NCI-H187 treated with DMSO at 0.1 percent for 48 hours (cell line): ENCODE measurements around the gene ADGRL1.

Source experiments
- DNase-seq: peaks from one replicate; lab custom pipeline; 2025; lab: John Stamatoyannopoulos, UW

ADGRL1 gene

DNA sequence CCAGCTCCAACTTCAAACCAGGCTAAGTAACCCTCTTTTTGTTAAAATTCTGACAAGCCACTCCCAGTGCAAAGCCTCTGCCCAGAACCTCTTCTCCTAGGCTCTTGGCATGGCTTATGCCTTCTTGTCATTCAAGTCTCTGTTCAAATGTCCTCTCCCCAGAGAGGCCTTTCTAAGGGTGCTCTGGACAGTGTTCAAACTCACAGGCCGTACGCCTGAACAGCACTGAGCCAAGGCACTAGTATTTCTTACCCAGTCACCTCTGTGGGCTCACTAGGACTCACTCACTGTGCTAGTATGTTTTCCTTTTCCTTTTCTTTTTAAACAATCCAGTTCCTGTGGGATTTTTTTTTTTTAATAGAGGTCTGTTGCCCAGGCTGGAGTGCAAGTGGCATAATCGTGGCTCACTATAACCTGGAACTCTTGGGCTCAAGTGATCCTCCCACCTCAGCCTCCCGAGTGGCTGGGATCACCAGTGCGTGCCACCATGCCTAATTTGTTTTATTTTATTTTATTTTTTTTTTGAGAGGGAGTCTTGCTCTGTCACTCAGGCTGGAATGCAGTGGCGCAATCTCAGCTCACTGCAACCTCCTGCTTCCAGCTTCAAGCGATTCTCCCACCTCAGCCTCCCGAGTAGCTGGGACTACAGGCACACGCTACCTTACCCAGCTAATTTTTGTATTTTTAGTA is 67.2 kb downstream of the ADGRL1 start:
- DNase-seq, result no peak

- peak; percentile 86 for DNase-seq
Observed at GRCh38 chr19:14136509-14137281, 69.3 kb downstream of the ADGRL1 start, which contains the start of gene ASF1B. ASF1B (minus strand) TSS chr19:14136589; CDS start chr19:14136456, 133 bp downstream.

DNA sequence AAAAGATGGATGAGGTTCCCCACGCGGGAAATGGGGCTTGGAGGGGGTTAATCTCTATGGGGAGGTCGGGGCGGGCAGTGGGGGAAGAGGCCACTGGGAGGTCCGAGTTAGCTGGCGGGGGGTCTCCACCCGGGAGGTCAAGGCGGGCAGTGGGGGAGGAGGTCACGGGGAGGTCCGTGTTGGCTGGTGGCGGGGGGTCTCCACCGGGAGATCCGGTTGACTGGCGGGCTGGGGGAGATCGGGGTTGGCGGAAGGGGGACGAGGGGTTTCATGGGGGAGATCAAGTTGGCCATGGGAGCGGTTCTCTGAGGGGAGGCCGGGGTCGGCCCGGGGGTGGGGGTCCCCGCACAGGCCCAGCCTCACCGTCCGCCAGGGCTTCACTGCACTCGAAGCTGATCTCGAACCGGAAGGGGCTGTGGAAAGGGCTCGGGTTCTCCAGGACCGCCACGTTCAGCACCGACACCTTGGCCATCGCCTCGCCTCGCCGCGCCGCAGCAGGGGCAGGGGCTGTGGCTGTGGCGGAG is 69.9 kb downstream of the ADGRL1 start:
- DNase-seq, result no peak

DNA sequence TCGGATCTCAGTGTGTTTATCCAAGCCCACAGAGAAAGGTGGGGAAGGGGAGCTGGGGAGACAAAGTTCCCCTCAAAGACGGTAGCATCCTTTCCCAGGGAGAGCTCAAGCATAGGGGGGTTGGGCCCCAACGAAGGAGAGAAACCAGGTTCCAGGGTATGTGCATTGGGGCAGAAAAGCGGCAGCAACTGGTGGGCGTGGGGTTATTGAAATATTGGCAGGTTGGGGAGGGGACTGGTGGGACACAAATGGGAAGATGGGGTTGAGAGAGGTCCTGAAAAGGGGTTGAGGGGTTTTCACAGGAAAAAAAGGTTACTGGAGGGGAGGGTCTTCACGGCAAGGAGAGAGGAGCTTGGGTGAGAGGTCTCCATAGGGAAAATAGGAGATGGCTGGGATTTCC is 70.6 kb downstream of the ADGRL1 start:
- DNase-seq, result no peak

DNA sequence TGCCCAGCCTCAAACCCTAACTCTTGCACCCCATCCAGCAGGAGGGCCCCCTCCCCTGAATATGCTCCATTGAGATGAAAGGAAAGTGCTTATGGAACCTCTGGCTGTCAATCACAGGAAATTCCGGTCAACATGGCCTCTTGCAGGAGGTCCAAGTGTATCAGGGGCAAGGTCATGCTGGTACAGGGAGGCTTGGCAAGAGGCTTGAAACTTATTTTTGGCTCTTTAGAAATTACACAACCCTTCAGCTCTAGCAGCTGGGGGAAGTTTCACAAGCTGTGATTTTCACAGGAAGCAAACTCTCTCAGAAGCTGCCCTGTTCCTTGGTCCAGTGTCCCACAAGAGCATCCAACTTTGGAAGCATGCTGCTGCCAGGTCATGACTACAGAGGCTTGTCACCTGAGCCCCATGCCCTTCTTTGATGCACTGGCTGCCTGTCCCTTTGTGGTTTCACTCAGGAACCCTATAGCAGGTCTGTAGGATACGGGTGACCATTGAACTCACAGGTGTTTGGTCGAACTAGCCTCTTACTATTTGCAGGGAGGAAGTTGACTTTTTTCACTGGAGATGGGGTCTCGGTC is 78.0 kb downstream of the ADGRL1 start:
- no peak for DNase-seq

DNA sequence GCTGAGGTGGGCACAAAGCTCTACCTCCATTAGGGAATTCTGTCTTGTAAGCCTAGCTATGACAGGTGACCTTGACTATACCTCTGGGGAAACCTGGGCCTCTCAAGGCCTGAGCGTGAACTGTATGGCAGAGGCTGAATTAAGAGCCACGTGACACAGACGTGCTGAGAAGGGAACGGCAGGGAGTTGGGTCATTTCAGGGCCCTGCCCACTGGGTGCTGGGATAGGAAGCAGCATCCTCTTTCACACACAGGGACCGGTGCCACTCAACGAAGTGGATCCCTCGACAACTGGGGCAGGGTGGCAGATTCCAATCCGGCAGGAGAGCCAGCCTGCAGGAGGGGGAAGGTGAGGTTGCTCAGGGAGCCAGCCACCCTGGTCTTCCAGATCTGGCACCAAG is 78.8 kb downstream of the ADGRL1 start:
- no peak for DNase-seq

DNA sequence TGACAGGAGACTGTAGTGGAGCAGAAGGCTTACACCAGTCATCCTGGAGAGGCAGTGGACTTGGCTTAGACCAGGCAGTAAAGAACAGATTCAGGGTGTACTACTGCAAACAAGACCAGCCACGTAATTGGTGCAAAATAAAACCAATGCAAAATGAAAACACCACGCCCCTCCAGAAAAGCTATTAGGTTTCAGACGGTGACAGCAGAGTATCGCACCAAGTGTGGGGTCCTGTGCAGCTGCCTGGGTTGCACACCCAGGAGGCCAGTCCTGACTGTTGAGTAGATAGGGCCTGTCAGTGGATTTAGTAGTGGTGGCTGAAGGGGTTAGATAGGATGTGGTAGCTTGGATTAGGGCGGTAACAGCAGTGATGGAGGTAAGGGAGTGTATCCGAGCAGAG is 83.0 kb downstream of the ADGRL1 start:
- no peak for DNase-seq

DNA sequence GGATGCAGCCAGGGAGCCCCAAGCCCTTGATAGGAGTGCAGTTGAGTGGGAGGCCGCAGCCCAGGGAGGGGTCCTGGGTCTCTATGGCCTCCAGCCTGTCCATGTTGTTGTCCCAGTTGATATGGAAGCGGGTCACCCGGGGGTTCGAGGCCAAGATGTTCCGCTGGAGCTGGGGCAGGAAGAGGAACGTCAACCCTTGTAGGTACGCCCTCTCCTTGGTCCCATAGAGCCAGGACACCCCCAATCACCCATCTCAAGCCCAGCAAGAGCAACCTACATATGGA is 85.5 kb downstream of the ADGRL1 start:
- no peak for DNase-seq

DNA sequence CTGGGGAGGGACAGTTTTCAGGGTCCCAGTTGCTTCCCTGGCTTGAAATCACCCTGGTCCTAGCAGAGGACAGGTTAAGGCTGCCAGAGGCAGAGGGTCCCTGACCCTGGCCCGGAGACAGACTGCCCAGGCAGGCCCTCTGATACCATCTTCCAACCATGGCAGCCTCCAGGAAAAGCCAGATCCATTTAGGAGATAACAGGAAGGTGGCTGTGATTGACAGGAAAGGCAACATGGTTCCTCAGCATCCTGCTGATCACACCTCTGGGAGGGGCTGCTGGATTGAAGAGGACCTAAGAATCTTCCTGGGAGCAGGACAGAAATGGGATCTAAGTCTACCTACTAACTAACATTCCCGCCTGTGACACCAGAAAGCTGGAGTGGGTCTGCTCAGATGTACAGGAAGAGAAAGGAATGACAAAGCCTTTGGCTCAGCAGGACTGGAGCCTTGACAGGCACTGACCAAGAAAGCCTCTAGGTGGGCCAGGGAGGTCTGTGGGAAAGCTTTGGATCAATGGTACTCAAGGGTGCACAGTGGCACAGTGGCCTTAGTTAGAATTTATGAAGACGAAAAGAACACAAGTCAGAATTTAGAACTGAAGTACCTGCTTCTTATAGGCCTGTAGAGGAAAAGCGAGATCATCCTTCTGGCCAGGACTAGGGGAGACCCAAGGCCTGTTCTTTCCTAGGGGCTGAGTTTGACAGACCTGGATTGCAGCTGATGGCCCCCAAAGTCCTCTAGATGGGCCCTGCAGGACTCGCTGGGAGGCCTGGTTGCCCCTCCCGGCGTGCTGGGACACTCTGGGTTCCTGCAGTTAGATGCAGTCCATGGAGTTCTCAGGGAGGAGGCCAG is 86.1 kb downstream of the ADGRL1 start:
- no peak for DNase-seq

DNA sequence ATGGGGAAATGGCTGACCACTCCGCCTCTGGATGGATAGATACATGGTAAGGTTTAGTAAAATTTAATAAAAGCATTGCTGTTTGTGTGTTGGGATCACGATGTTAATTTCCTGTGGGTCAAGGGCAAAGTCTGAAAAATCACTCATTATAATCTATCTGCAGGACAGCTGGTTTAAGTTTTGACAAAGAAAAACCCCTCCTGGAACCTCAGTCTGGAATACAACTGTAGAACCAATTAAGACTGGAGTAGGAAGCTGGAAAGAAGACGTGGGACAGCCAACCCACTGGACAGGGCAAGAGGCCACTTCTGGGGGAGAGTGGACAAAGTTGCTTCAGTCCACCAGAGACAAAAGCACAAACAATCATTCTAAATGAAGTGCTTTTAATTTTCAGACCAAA is 86.8 kb downstream of the ADGRL1 start:
- no peak for DNase-seq

GRCh38 chr19:14118165-14119051 is 87.6 kb downstream of the ADGRL1 start:
- DNase-seq, result no peak

GRCh38 chr19:14117668-14118164 is 88.3 kb downstream of the ADGRL1 start, which contains the start of gene PRKACA:
PRKACA (minus strand) TSS chr19:14117762; CDS start chr19:14117547, 215 bp downstream.
- peak; percentile 47 for DNase-seq

DNA sequence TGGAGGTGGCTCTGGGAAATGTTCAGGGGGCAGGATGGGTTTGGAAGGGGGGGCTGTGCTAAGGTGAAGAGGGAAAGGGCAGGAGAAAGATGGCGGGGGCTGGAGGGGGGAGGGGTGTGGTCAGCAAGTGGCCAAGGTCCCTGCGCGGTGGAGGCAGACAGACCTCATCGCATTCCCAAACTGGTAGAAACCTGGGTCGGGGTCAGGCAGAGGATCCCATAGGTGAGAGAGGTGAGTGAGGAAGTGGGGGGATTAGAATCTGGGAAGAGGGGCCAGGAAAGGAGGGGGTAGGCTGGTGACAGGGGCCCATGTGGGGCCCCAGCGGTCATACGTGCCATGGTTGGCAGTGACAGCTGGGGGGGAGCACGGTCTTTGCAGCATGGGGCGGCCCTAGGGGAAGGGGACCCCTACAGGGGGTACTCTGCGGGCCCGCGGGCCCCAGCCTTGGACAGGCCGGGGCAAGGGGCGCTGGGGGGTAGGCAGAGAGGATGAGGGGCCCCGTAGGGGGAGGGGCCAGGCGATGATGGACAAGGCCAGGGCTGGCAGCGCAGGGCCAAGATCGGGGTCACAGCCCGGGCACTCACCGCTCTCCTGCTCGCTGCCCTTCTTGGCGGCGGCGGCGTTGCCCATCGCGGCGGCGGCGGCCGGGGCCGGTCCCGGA is 88.9 kb downstream of the ADGRL1 start:
- DNase-seq, result no peak

DNA sequence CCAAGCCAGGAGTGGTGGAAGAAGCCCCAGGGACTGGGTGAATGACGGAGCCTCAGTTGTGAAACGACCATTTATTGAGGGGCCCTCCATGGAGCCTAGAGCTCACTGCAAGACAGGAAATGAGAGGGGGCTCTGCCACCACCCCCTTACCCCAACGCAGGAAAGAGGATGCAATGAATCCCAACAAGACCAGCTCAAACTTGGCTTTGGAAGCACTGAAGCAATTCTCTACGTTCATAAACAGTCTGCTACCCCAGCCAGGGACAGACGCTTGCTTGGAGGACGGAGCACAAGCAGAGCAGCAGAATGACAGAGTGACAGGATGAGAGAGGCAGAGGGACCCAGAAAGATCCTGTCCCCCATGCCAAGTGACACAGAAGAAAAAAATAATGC is 89.4 kb downstream of the ADGRL1 start:
- DNase-seq, result no peak

GRCh38 chr19:14115756-14116155 is 90.2 kb downstream of the ADGRL1 start:
- DNase-seq, result no peak

DNA sequence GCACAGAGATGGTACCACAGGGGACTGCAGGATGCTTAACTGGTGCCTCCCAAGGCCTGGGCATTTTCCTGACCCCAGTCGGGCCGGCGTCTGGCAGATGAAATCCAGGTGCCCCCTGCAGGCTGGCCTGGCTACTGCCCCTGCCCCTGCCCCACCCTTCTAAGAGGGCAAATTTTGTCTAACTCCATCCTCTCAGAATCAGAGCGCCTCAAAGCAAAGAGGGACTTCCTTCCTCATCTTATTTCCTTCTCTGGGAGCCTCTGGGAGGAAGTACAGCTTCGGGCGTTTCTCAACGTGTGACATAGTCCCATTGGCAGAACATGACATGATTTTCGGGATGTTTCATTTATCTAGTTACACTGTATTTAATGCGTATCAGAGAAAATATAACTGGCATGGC is 91.1 kb downstream of the ADGRL1 start:
- DNase-seq, result no peak

DNA sequence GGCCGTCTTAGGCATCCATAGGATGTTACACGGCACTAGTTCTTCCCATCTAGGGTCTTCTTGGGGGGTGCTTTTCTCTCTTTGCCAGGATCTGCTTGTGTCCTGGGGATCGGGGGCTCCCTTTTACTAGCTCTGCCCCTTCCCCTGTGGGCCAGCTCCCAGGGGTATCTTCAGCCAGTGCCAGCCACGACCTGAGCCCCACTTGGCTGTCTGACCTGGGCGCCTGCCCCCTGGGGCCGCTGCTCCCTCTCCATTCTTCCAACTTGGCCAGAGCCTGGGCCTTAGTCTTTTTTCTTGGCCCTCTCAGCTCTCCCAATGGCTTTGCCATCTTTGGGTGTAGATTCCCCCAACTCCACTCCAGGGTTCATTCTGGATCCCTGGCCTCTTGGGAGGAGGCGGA is 91.5 kb downstream of the ADGRL1 start:
- no peak for DNase-seq

- DNase-seq, result no peak
Observed at GRCh38 chr19:14113762-14114414, 92.1 kb downstream of the ADGRL1 start.

- no peak for DNase-seq
Observed at GRCh38 chr19:14112809-14113385, 93.1 kb downstream of the ADGRL1 start.
